Measurements from ENCODE around the gene PTPRJ. TPM values are rescaled to one million over a fixed set of nuclear protein-coding genes. Genes with fewer than 3 reads are reported as not detected.

Gene PTPRJ
- 2.4 and 8.1 TPM in 2 replicates for total RNA-seq

GRCh38 chr11:47980088-47980906 is at the start of gene PTPRJ:
PTPRJ (plus strand) TSS chr11:47980559; CDS start chr11:47980913, 354 bp downstream.

GRCh38 chr11:48216510-48216909 is 236.2 kb downstream of the PTPRJ start, which contains the start of gene OR4B1:
OR4B1 (plus strand) TSS chr11:48216810; CDS start chr11:48216810, 0 bp downstream.

Other genes with a start within 250 kb of the PTPRJ start
- 63.9 and 65.7 TPM in 2 replicates for gene FNBP4, start 213.2 kb upstream of the PTPRJ start, total RNA-seq
- gene NUP160, start 132.2 kb upstream of the PTPRJ start, total RNA-seq = 32.5 and 43.9 TPM in 2 replicates
- not detected in 2 replicates for gene OR4B1, start 236.3 kb downstream of the PTPRJ start, total RNA-seq